Measurements from ENCODE around the gene PITPNM1. TPM values are rescaled to one million over a fixed set of nuclear protein-coding genes. Genes with fewer than 3 reads are reported as not detected.

Gene PITPNM1
- polyA plus RNA-seq, 6 donors from 2014 or later, result 10.9 to 34.9 (median 14.5) TPM

DNA sequence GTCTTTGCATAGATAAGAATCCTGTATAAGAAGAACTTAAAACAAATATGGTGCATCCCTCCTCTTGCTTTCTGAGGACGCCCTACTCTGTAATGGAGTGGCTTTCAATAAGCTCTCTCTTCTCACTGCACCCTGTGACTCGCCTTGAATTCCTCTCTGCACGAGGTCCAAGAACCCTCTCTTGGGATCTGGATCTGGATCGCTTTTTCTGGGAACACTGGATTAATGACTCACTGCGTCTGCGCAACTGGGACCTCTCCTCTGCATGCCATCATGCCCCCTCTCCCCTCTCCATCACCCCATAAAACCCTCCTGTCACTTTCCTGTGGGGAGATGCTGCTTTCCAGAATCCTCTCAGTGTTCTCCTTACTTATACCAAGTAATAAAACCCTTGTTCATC lies 33.1 kb upstream of the PITPNM1 start:
- H3K36me3 Mint-ChIP-seq, result peaks cover 5 to 12% of the 10 kb centered on the region in 2 donors
- no peak overlapping the region for H3K27ac Mint-ChIP-seq
- no peak overlapping the region for H3K4me3 Mint-ChIP-seq

GRCh38 chr11:67535561-67535960 lies 30.4 kb upstream of the PITPNM1 start:
- peaks cover 0 to 4% (median 0%) of the 10 kb centered on the region in 3 donors for H3K4me1 Mint-ChIP-seq

More for the DNA sequence above, 33.1 kb upstream of the PITPNM1 start:
- H3K9me3 Mint-ChIP-seq, result peaks cover 5 to 16% (median 15%) of the 10 kb centered on the region in 7 donors
- peaks cover 0 to 16% (median 7%) of the 10 kb centered on the region in 3 donors for H3K27me3 Mint-ChIP-seq
- ATAC-seq (ENCODE audit: low read depth in 2 of 2) (no peak), DNase-seq (no peak)
- peaks cover 0 to 4% (median 0%) of the 10 kb centered on the region in 3 donors for H3K4me1 Mint-ChIP-seq

GRCh38 chr11:67534070-67534679 lies 29.0 kb upstream of the PITPNM1 start:
- no peak overlapping the region for H3K4me3 Mint-ChIP-seq
- peaks cover 0 to 20% (median 11%) of the 10 kb centered on the region in 3 donors for H3K27me3 Mint-ChIP-seq
- no peak for ATAC-seq (ENCODE audit: low read depth in 2 of 2)
- peaks cover 5 to 12% of the 10 kb centered on the region in 2 donors for H3K36me3 Mint-ChIP-seq
- H3K9me3 Mint-ChIP-seq, result peaks cover 6 to 28% (median 17%) of the 10 kb centered on the region in 7 donors
- DNase-seq, result no peak
- peak overlapping the region in 1 of 6 donors; percentile 34 for H3K27ac Mint-ChIP-seq
- H3K4me1 Mint-ChIP-seq, result no peaks in the 10 kb centered on the region

More at GRCh38 chr11:67535561-67535960, 30.4 kb upstream of the PITPNM1 start:
- H3K4me3 Mint-ChIP-seq, result no peak overlapping the region
- H3K27ac Mint-ChIP-seq, result no peak overlapping the region
- H3K27me3 Mint-ChIP-seq, result peaks cover 0 to 16% (median 7%) of the 10 kb centered on the region in 3 donors
- ATAC-seq (ENCODE audit: low read depth in 2 of 2), result no peak
- no peak for DNase-seq
- peaks cover 6 to 28% (median 17%) of the 10 kb centered on the region in 7 donors for H3K9me3 Mint-ChIP-seq
- H3K36me3 Mint-ChIP-seq, result peaks cover 5 to 12% of the 10 kb centered on the region in 2 donors

GRCh38 chr11:67532889-67533288 lies 27.7 kb upstream of the PITPNM1 start:
- Mint-ChIP-seq H3K4me1 (no peaks in the 10 kb centered on the region), H3K9me3 (peaks cover 6 to 28% (median 17%) of the 10 kb centered on the region in 7 donors), H3K4me3 (no peak overlapping the region), H3K36me3 (peaks cover 5 to 12% of the 10 kb centered on the region in 2 donors), H3K27ac (no peak overlapping the region), H3K27me3 (peaks cover 0 to 22% (median 21%) of the 10 kb centered on the region in 3 donors)
- ATAC-seq (ENCODE audit: low read depth in 2 of 2) (no peak), DNase-seq (no peak)

DNA sequence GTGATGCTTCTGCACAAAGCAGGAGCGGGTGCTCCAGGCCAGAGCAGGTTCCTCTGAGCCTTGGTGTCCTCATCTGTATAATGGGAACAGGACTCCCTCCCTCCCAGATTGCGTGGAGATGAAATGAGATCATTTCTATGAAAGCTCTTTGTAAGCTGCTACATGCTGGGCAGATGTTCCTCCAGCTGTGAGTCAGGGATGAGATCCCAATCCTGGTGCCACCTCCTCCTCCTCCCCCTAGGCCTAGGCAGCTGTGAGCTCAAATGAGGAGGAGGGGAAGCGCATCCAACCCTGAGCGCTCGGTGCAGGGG lies 25.1 kb upstream of the PITPNM1 start:
- no peaks in the 10 kb centered on the region for H3K4me1 Mint-ChIP-seq
- no peak overlapping the region for H3K27ac Mint-ChIP-seq
- H3K9me3 Mint-ChIP-seq, result peaks cover 11 to 28% (median 14%) of the 10 kb centered on the region in 7 donors
- DNase-seq, result no peak
- peaks cover 5 to 18% of the 10 kb centered on the region in 2 donors for H3K36me3 Mint-ChIP-seq
- no peak overlapping the region for H3K4me3 Mint-ChIP-seq
- ATAC-seq (ENCODE audit: low read depth in 2 of 2), result no peak
- peaks cover 6 to 49% (median 41%) of the 10 kb centered on the region in 3 donors for H3K27me3 Mint-ChIP-seq

- peaks cover 6 to 52% (median 43%) of the 10 kb centered on the region in 3 donors for H3K27me3 Mint-ChIP-seq
- H3K36me3 Mint-ChIP-seq, result peaks cover 0 to 5% of the 10 kb centered on the region in 2 donors
- ATAC-seq (ENCODE audit: low read depth in 2 of 2) (no peak), DNase-seq (no peak)
- H3K4me1 Mint-ChIP-seq, result no peaks in the 10 kb centered on the region
- H3K27ac Mint-ChIP-seq, result no peak overlapping the region
- H3K9me3 Mint-ChIP-seq, result peaks cover 2 to 14% (median 6%) of the 10 kb centered on the region in 7 donors
- no peak overlapping the region for H3K4me3 Mint-ChIP-seq
Observed at GRCh38 chr11:67528376-67528775, 23.2 kb upstream of the PITPNM1 start.

GRCh38 chr11:67525275-67525976 lies 20.3 kb upstream of the PITPNM1 start:
- H3K27me3 Mint-ChIP-seq, result peaks cover 6 to 57% (median 51%) of the 10 kb centered on the region in 3 donors

DNA sequence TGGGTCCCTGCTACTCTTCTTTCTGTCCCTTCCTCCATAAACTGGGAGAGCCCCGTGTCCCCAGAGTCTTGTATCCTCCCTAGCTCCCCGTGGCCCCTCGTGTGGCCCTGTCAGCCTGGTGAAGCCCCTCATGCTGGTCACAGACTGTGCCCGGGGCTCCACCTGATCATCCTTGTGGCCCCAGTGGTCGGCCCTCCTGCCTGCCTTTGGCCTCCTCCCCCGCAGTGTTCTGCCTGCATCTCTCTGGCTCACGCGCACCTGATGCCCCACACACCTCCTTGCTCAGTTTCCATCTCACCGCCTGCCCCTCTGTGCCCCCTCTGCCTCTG lies 19.3 kb upstream of the PITPNM1 start:
- Mint-ChIP-seq H3K4me1 (no peaks in the 10 kb centered on the region), H3K4me3 (no peak overlapping the region), H3K27ac (peak overlapping the region in 1 of 6 donors; percentile 56), H3K27me3 (peaks cover 6 to 56% (median 49%) of the 10 kb centered on the region in 3 donors), H3K9me3 (peaks cover 0 to 6% (median 0%) of the 10 kb centered on the region in 7 donors), H3K36me3 (peaks cover 0 to 5% of the 10 kb centered on the region in 2 donors)
- no peak for DNase-seq
- ATAC-seq (ENCODE audit: low read depth in 2 of 2), result no peak

More at GRCh38 chr11:67525275-67525976, 20.3 kb upstream of the PITPNM1 start:
- Mint-ChIP-seq H3K36me3 (peaks cover 0 to 5% of the 10 kb centered on the region in 2 donors), H3K9me3 (peaks cover 0 to 6% (median 0%) of the 10 kb centered on the region in 7 donors), H3K4me1 (no peaks in the 10 kb centered on the region), H3K4me3 (no peak overlapping the region), H3K27ac (no peak overlapping the region)
- DNase-seq, result no peak
- ATAC-seq (ENCODE audit: low read depth in 2 of 2), result no peak

DNA sequence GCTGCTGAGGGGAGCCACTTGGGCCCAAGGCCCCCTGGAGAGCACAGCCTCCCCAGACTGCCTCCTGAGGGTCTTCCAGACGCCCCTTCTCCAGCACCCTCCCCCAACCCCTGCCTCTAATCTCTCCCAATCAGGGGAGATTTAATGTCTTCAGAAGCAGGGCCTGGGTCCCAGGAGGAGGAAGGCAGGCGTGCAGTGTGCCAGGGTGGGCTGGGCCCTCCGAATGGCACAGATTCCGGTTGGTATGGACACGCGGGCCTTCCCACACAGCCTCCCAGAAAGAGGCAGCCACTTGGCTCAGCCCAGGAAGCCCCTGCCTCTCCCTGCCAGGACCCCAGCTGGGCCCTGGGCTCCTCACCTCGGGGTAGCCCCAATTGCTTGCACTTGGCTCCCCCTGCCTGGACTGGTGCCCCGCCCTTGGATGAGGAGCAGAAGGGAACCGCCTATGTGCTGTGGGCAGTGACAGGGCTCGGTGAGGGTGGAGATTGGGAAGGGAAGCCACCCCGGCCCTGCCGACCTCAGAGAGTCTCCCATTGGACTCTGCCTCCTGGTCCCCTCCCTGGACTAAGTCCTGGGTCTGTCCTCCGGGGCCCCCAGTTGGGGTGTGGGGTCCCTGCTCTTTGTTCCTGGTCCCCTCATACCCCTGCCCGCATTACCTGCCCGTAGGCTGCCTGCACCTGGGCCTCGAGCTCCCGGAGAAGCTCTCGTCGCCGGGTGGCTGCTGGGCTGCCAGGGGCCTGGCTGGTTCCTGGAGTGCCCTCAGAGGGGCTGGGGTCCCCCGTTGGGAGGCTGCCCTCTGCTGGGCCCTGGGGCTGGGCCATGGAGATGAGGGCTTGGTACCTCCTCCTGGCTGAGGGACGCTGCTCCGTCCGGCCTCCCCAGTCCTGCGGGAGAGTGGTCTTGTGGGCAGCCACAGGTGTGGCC lies 18.7 kb upstream of the PITPNM1 start:
- Mint-ChIP-seq H3K36me3 (peaks cover 0 to 5% of the 10 kb centered on the region in 2 donors), H3K27me3 (peaks cover 6 to 52% (median 45%) of the 10 kb centered on the region in 3 donors), H3K4me1 (no peaks in the 10 kb centered on the region), H3K9me3 (peaks cover 0 to 6% (median 0%) of the 10 kb centered on the region in 7 donors), H3K4me3 (no peak overlapping the region), H3K27ac (no peak overlapping the region)
- ATAC-seq (ENCODE audit: low read depth in 2 of 2), result no peak
- no peak for DNase-seq

- peaks cover 6 to 51% (median 45%) of the 10 kb centered on the region in 3 donors for H3K27me3 Mint-ChIP-seq
- H3K4me1 Mint-ChIP-seq, result no peaks in the 10 kb centered on the region
- no peak within 1 kb of the TSS for H3K27ac Mint-ChIP-seq
- peaks cover 0 to 6% (median 0%) of the 10 kb centered on the region in 7 donors for H3K9me3 Mint-ChIP-seq
- ATAC-seq (ENCODE audit: low read depth in 2 of 2) (no peak), DNase-seq (no peak)
- H3K4me3 Mint-ChIP-seq, result no peak within 1 kb of the TSS
- H3K36me3 Mint-ChIP-seq, result peaks cover 0 to 5% of the 10 kb centered on the region in 2 donors
Observed at GRCh38 chr11:67522844-67523555, 17.8 kb upstream of the PITPNM1 start, which contains the start of gene CABP2. TSS of gene CABP2 (minus strand) at chr11:67523446. CDS start at chr11:67523326, 120 bp downstream.

DNA sequence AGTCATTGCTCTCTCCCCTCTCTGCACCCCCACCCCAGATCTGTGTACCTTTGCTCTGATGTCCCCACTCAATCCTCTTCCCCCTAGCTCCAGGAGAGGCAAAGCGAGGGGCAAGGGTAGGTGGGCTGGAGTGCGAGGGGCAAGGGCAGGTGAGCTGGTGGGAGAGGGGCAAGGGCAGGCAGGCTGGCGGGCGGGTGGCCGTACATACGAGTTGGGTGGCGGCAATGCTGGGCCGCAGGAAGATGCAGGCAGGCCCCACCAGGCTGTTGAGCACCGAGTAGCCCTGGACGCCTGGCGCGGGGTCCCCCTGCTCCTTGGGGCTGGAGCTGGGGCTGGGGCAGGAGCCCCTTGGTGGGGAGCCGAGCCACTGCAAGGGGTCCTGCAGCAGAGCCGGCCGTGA lies 17.2 kb upstream of the PITPNM1 start:
- H3K9me3 Mint-ChIP-seq, result peaks cover 0 to 3% (median 0%) of the 10 kb centered on the region in 7 donors
- H3K27ac Mint-ChIP-seq, result no peak overlapping the region
- peaks cover 2 to 44% (median 39%) of the 10 kb centered on the region in 3 donors for H3K27me3 Mint-ChIP-seq
- H3K4me3 Mint-ChIP-seq, result no peak overlapping the region
- DNase-seq (no peak), ATAC-seq (ENCODE audit: low read depth in 2 of 2) (no peak)
- H3K4me1 Mint-ChIP-seq, result no peaks in the 10 kb centered on the region
- H3K36me3 Mint-ChIP-seq, result peaks cover 0 to 5% of the 10 kb centered on the region in 2 donors

GRCh38 chr11:67521924-67522323 lies 16.8 kb upstream of the PITPNM1 start:
- Mint-ChIP-seq H3K27me3 (peaks cover 0 to 42% (median 35%) of the 10 kb centered on the region in 3 donors), H3K4me1 (no peaks in the 10 kb centered on the region), H3K9me3 (no peaks in the 10 kb centered on the region), H3K36me3 (peaks cover 0 to under 1% of the 10 kb centered on the region in 2 donors), H3K4me3 (no peak overlapping the region), H3K27ac (peak overlapping the region in 1 of 6 donors; percentile 83)
- no peak for ATAC-seq (ENCODE audit: low read depth in 2 of 2)
- no peak for DNase-seq
